Measurements from ENCODE around the gene HIVEP2. TPM values are rescaled to one million over a fixed set of nuclear protein-coding genes. Genes with fewer than 3 reads are reported as not detected.

The HIVEP2 gene
- total and polyA plus RNA-seq, 9 donors, result 8.4 to 58.9 (median 32.1) TPM

- DNase-seq, result peak in 3 of 5 donors; percentile 31 to 42 (median 36)
- Histone ChIP-seq H3K4me1 (ENCODE audit: insufficient read depth) (peaks cover 13% of the 10 kb centered on the region), H3K27me3 (no peaks in the 10 kb centered on the region), H3K27ac (peak overlapping the region in 1 of 2 donors; percentile 25), H3K9me3 (no peaks in the 10 kb centered on the region), H3K36me3 (no peaks in the 10 kb centered on the region), H3K4me3 (no peak overlapping the region)
- 15 to 21% (median 18%) methylated on average over 10 of the region's 10 CpGs for WGBS, 3 donors
- intact Hi-C loops (cut with DNase I), result no loop called here
- TF ChIP-seq, protein P1, sequence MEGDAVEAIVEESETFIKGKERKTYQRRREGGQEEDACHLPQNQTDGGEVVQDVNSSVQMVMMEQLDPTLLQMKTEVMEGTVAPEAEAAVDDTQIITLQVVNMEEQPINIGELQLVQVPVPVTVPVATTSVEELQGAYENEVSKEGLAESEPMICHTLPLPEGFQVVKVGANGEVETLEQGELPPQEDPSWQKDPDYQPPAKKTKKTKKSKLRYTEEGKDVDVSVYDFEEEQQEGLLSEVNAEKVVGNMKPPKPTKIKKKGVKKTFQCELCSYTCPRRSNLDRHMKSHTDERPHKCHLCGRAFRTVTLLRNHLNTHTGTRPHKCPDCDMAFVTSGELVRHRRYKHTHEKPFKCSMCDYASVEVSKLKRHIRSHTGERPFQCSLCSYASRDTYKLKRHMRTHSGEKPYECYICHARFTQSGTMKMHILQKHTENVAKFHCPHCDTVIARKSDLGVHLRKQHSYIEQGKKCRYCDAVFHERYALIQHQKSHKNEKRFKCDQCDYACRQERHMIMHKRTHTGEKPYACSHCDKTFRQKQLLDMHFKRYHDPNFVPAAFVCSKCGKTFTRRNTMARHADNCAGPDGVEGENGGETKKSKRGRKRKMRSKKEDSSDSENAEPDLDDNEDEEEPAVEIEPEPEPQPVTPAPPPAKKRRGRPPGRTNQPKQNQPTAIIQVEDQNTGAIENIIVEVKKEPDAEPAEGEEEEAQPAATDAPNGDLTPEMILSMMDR (IDR thresholded peaks at IDR 0.05), result no peak
- TF ChIP-seq EP300 (IDR thresholded peaks at IDR 0.05), result no peak
- TF ChIP-seq POLR2A (IDR thresholded peaks at IDR 0.05), result no peak
Observed at GRCh38 chr6:142900227-142900971, 44.6 kb downstream of the HIVEP2 start.

DNA sequence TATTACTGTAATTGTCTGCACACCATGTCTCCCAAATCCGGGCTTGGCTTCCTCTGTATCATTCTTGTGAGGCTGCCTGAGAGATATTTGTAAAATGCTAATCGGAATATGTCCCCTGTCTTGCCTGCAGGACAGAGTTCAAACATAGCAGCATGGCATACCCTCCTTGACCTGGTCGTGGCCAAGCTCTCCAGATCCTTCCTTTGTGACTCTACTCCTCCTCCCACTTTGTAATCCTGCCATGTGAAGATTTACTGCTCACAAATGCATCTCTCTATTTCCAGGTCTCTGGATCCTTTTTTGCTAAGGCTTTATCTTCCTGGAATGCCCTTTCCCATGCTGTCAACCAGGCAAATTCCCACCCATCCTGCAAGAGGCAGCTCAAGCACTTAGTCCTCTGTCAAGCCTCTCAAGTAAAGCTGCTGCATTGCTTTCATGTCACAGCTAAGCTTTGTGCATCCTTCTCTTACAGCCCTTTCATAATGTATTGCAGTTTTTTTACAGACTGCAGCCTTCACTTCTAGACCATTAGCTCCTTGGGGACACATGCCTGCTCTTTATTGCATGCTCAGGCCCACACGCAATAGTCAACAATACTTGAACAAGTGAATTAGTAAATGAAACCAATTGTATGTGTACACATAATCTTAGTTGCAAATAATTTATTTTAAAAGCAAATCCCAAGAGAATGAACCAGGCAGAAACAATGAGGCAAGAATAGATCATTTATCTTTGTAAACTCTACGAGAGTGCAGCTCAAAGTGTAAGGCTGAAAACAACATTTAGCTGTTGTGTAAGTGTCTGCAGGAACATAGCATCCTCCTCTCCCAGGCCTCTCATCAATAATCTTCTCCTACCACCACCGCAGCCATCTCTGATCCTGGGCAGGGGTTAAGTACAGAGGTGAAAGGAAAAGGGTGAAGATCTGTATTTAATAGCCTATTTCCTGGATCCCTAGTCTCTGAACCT lies 45.8 kb downstream of the HIVEP2 start:
- TF ChIP-seq EP300 (IDR thresholded peaks at IDR 0.05) (no peak), POLR2A (IDR thresholded peaks at IDR 0.05) (no peak)
- TF ChIP-seq, protein P1 (IDR thresholded peaks at IDR 0.05), result no peak
- Histone ChIP-seq H3K9me3 (no peaks in the 10 kb centered on the region), H3K27me3 (no peaks in the 10 kb centered on the region), H3K36me3 (no peaks in the 10 kb centered on the region), H3K4me3 (no peak overlapping the region), H3K27ac (peak overlapping the region in 1 of 2 donors; percentile 25), H3K4me1 (ENCODE audit: insufficient read depth) (peaks cover 13% of the 10 kb centered on the region)
- WGBS, 3 donors, result 61 to 70% (median 68%) methylated on average over 6 of the region's 6 CpGs
- DNase-seq, result no peak
- intact Hi-C loops (cut with DNase I), result no loop called here

DNA sequence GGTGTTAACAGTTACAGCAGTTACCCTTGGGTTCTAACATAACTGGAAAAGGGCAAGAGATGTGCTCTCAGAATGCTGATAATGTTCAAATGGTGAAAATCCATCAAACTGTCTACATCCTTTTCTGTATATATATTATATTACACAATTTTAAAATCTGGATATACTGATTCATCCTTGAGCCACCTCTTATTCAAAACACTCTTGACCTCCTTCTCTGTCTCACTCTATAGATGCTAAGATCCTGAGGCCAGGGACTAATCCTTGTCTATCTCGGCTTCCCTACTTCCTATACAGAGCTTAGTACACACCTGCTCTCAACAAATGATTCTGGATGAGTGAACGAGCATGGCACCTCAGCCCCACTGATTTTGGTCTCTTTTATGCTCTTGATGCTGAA lies 47.3 kb downstream of the HIVEP2 start:
- DNase-seq, result no peak
- Histone ChIP-seq H3K9me3 (no peaks in the 10 kb centered on the region), H3K27me3 (no peaks in the 10 kb centered on the region), H3K27ac (no peak overlapping the region), H3K36me3 (no peaks in the 10 kb centered on the region), H3K4me1 (ENCODE audit: insufficient read depth) (peaks cover 13% of the 10 kb centered on the region), H3K4me3 (no peak overlapping the region)
- 78 to 100% (median 94%) methylated on average over 2 of the region's 2 CpGs for WGBS, 3 donors
- TF ChIP-seq POLR2A (IDR thresholded peaks at IDR 0.05) (no peak), EP300 (IDR thresholded peaks at IDR 0.05) (no peak)
- TF ChIP-seq, protein P1 (IDR thresholded peaks at IDR 0.05), result no peak
- intact Hi-C loops (cut with DNase I), result no loop called here

DNA sequence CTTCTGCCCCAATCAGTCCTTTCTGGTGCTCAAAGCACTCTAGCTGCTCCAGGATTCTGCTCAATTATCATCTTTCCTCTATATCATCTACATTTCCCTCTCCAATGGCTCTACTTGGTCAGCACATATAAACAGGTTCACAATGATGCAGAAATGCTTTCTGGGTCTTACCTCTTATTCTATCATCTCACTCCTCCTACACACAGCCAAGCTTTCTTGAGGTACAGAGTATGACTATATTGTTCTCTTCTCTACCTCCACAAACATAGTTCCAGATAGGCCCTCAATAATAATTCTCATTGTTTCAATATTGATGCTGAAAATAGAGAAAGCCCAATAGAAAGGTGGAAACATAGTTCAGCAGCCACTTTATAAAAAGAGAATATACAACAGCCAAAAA lies 48.2 kb downstream of the HIVEP2 start:
- intact Hi-C loops (cut with DNase I), result no loop called here
- no peak for DNase-seq
- peaks cover 11% of the 10 kb centered on the region for H3K4me1 ChIP-seq (ENCODE audit: insufficient read depth)
- no peak overlapping the region for H3K27ac ChIP-seq
- H3K4me3 ChIP-seq, result no peak overlapping the region
- no peaks in the 10 kb centered on the region for H3K27me3 ChIP-seq
- TF ChIP-seq EP300 (IDR thresholded peaks at IDR 0.05) (no peak), POLR2A (IDR thresholded peaks at IDR 0.05) (no peak)
- TF ChIP-seq, protein P1 (IDR thresholded peaks at IDR 0.05), result no peak
- H3K36me3 ChIP-seq, result no peaks in the 10 kb centered on the region
- H3K9me3 ChIP-seq, result no peaks in the 10 kb centered on the region
